DMS 273 (cell line): ENCODE measurements around the gene TYMP.
"Not testable (repeated sequence)": the region's sequence is repeated elsewhere in the genome, so short reads cannot be mapped to it uniquely, and the experiment has no call there.

ENCODE experiments used
- DNase-seq: peaks from one replicate; lab custom pipeline; 2025; ENCODE audit not compliant: unreplicated experiment; lab: John Stamatoyannopoulos, UW

Gene TYMP

DNA sequence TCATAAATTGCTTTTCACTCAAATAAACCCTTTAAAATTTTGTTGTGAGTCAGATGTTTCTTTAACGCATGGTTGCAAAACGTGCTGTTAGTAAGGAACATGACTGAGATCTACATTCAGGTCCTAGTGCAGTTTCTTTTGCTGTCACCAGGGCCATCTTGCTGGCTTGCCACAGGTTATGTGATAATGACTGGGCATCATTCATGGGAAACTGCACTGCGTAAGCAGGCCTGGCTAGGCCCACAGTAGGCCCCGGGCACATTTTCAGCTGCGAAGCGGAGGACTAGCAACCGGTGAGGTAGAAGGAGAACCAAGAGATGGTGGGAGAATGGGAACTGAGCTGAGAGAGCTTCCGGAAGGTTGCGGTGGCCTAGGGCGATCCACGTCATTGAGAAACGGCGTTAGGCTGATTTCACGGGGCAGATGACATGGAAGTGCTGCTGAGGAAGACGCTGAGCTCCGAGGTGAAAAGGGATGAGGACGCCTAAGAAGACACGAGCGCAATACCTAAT lies 12.7 kb upstream of the TYMP start:
- DNase-seq, result no peak

DNA sequence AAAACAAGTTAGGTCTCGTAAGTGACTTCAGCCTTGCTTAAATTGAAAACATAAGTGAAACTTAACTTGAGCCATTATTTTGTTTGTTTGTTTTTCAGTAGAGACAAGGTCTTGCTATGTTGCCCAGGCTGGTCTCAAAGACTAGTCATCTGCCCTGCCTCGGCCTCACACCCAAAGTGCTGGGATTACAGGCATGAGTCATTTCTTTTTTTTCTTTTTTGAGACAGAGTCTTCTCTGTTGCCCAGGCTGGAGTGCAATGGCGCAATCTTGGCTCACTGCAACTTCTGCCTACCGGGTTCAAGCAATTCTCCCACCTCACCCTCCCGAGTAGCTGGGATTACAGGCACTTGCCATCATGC lies 11.8 kb upstream of the TYMP start:
- not testable (repeated sequence) for DNase-seq

DNA sequence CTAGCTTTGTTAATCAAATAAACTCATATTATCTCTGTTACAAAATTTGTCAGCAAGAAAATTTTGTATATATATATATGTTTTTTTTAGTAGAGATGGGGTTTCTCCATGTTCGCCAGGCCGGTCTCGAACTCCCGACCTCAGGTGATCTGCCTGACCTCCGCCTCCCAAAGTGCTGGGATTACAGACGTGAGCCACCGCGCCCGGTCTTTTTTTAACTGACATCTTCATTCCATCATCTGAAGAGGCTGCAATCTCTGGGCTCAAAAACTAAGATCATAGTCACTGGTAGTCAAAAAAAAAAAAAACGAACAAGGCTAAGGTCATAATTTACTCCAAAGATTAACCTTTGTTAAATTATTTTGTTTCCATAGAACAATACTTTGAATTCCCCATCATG lies 10.6 kb upstream of the TYMP start:
- DNase-seq, result no peak

DNA sequence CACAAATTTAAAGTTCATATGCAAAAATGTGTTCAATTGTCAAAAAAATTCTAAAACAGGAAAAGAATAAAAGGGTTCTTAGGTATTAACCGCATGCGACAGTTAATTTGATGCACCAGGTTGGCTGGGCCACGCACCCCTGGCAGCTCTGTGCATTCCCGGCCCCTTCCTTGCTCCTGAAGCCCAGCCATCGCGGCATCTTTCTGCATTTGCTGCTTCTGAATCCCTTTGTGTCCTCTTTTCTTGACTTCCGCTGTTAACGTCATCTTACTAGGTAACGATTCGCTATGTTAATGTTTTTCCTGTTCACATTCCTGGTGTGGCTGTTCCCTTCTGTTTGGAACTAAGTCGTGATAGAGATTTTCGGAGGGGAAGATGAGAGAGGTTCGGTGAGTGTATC lies 8.0 kb upstream of the TYMP start:
- DNase-seq, result no peak

DNA sequence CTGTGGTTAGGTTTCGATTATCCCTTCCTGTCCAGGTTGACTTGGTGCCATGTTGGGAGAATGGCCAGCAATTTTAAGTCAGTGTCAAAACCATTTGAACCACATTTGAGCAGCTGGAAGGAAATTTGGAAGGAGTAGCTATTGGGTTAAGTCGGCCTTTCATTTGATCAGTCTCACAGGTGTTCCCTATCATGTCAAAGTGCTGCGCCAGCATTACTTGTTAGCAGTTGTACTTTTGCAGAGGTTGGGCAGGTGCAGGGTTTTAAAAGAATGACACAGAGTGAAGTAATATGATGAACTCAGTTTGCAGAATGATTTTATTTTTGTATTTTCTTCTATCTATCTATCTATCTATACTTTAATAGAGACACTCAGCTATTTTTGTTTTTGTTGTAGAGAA lies 6.4 kb upstream of the TYMP start:
- no peak for DNase-seq

DNA sequence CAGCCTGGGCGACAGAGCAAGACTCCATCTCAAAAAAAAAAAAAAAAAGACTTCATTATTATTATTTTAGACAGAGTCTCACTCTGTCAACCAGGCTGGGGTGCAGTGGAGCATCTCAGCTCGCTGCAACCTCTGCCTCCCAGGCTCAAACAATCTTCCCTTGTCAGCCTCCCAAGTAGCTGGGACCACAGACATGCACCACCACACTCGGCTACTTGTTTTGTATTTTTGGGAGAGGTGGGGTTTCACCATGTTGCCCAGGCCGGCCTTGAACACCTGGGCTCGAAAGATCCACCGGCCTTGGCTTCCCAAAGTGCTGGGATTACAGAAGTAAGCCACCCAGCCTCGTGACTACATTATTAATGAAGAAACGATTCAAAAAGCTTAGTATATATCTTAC lies 5.3 kb upstream of the TYMP start:
- DNase-seq, result no peak

DNA sequence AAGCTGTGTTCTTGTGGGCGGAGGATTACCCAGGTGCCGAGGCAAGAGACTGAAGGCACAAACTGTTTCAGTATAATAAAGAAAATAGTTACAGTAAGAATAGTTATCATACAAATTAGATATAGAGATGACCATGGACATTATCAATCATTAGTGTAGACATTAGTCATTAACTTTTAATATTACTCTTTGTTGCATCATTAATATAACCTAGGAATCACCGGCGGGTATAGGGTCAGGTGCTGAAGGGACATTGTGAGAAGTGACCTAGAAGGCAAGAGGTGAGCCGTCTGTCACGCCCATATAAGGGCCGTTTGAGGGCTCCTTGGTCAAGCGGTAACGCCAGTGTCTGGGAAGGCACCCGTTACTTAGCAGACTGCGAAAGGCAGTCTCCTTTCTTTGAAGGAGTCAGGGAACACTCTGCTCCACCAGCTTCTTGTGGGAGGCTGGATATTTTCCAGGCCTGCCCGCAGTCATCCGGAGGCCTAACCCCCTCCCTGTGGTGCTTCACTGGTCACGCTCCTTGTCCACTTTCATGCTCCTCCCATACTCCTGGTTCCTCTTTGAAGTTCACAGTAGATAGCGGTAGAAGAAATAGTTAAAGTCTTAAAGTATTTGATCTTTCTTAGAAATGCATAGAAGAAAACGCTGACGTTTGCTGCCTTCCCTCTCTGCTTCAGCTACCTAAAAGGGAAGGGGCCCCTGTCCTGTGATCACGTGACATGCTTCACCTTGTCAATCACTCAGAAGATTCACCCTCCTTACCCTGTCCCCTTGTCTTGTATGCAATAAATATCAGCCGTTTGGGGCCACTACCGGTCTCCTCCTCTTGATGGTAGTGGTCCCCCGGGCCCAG lies 4.3 kb upstream of the TYMP start:
- DNase-seq, result not testable (repeated sequence)

DNA sequence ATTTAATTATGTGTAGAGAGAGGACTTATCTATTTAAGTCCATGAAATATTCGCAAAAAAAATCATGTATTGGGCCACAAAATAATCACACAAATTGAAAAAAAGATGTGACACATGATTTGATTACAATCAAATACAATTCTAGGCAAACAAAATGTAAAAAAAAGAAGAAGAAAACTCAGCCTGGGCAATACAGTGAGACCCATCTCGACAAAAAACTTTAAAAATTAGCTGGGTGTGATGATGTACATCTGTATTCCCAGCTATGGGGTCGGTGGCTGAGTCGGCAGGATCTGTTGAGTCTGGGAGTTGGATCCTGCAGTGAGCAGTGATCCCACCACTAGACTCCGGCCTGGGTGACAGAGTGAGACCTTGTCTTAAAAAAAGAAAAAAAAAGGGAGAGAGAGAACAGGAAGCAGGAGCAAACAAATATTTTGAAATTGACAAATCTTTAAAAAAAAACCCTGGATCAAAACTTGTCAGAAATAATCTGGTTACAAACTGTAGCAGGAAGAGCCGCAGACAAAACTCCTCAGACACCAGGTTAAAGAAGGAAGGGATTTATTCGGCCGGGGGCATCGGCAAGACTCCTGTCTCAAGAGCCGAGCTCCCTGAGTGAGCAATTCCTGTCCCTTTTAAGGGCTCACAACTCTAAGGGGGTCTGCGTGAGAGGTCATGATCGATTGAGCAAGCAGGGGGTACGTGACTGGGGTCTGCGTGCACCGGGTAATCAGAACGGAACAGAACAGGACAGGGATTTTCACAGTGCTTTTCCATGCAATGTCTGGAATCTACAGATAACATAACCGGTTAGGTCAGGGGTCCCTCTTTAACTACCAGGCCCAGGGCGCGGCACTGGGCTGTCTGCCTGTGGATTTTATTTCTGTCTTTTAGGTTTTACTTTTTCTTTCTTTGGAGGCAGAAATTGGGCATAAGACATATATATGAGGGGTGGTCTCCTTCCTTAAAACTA lies 3.3 kb upstream of the TYMP start:
- no peak for DNase-seq

DNA sequence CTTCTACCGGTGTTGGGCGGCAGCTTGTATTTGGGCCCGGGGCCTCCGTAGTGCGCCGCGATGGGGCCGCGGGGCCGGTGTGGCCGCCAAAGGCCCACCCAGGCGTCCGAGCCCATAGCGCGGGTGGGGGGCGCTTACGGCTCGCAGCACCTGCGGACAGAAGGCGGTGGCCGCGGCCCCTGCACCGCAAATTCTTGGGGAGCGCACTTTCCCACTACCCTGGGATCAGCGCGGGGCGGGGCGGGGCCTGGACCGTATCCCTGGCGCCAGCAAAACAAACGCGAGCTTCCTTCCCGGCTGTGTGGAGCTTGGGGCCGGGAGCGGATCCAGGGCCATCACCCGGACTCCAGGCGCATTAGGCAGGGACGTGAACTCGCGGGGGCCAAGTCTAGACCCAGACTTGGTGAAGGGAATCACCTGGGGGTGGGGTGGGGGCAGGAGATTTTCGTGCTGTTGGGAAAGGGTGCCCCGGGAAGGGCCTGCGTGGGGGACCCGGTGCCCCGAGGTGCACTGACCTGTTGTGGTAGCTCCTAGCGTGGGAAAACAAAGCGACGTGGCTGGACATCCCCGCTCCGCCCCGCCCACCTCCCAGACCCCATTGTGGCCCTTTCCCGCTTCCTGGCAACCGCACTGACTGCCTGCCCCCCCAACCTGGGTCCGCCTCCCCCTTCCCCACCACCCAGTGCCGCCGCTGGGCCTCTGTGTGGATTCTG lies 2.3 kb upstream of the TYMP start:
- DNase-seq, result peak; percentile 45

DNA sequence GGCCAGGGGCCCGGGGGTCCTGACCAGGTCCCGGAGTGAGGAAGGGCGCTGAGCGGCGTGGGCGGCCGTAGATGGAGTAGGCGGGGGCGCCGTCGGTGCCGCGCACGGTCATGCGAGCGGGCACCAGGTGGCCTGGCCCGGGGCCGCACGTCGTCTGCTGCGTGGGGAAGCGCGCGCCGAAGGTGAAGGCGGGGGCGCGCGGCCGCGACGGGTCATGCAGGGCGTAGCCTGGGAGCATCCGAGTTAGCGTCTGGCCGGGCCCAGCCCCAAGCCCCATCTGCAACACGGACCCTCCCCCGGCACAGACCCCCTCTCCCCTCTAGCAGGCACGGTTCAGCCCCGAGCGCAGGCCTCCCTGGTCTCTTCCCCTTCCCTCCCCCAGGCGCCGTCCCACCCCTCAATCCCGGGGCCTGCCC lies 1.7 kb upstream of the TYMP start:
- DNase-seq, result peak; percentile 51

DNA sequence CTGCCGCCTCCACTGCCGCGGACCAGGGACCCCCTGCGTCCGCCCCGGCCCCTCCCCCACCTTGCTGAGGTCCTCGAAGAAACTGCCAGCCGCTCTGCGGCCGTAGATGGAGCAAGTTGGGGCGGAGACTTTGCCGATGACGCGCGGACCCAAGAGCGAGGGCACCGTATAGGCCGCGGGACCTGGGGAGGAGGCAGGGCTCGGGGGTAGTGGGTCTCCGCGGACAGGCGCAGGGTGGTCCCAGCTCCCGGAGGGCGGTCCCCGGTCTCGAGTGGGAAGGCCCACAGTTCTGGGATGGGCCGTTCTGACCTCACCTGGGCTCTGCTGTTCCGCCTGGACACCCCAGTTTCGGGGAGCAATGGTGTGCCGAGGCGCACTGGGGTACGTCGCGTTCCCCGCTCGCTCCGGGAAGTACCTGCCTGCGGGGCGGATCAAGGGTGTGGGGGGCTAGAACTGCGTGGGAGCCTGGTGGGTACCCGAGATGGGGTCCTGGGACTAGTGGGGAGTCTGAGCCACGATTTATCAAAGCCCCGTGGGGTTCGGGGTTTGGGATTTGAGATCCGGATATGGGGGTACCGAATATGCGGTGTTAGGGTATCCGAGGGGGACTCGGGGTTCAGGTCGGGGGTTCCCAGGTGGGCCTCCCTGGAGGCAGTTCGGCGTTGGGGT lies 1.2 kb upstream of the TYMP start:
- DNase-seq, result peak; percentile 76

DNA sequence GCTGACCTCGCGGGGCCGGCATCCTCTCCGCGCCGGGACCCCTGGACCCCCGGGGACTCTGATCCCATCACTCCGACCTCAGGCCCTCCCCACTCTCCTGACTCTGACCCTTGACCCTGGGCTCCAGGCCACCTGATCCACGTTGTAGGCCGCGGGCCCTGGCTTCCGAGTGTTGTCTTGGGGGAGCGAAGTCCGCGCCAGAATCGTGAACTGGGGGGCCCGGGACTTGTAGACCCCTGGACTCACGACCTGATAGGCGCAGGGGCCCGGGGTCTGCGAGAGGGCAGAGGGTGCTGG lies 716 bp upstream of the TYMP start:
- DNase-seq, result no peak

DNA sequence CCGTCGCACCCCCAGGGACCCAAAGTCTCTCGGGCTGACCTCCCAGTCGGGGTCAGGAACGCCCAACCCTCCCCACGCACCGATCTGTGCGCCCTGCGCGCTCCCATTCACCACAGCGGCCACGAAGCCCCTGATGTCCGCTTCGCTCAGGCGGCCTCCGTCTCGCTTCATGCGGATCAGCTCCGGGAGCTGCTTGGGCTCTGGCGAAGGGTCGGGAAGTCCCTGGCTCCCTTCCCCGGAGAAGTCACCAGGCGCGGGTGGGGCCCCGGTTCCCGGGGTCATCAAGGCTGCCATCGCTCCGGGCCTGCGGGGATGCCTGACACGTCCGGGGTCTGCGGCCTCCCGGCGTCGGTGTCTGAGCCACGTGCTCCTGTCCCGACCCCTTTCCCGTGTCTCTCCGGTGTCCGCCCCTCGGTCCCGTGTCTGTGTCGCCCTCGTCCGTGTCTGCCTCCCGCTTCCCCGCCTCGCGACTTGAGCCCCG lies 356 bp downstream of the TYMP start:
- peak; percentile 43 for DNase-seq

DNA sequence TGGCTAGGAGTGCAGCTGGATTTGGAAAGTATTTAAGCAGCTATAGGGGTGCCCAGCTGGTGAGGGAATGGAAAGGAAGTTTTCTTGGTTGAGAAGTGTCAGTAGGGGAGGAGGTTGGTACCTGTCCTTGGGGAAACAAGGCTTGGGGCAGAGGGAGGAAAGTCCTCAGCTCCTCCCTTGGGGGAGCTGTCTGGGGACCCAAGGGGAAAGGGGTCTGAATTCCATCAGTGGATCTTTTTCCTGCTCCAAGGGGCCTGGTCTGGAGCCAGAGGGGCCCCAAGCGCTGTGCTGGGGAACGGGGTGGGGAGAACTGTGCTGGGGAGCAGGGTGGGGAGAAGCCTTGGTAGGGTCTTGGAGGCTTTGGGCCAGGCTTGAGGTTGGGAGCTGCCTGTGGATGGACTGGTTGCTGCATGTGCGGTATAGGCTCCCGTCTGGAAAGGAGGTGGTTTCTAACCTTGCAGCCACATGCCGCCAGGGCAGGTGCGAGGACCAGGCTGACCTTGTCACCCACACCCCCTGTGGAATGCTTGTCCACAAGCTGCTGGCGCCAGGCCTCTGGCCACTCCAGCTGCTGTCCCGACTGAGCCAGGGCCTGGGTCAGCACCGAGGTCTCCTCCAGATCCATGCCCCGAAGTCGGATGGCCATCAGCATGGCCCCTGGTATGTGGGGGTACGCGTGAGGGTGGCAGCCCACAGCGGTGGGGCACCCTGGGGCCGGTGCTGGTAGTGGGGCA lies 963 bp downstream of the TYMP start:
- DNase-seq, result no peak

DNA sequence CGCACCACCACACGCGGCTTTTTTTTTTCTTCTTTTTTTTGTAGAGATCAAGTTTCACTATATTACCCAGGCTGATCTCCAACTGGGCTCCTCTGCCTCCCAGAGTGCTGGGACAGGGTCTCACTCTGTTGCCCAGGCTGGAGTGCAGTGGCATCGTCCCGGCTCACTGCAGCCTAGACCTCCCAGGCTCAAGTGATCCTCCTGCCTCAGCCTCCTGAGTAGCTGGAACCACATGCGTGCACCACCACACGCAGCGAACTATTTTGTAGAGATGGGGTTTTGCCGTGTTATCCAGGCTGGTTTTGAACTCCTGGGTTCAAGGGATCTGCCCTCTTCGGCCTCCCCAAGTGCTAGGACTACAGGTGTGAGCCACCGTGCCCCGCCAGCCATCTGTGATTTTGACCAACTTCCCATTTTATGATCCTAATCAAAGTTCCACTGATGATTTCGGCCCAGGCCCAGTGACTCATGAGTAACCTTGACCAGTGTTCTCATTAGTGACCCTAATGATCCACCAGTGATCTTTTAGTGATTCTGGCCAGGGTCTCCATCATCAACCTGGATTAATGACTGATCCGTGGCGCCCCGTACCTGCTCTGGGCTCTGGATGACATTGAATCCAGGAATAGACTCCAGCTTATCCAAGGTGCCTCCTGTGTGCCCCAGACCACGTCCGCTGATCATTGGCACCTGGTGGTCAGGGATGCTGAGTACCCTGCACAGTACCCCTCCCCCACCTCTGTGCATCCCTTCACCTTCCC lies 1.7 kb downstream of the TYMP start:
- DNase-seq, result no peak

DNA sequence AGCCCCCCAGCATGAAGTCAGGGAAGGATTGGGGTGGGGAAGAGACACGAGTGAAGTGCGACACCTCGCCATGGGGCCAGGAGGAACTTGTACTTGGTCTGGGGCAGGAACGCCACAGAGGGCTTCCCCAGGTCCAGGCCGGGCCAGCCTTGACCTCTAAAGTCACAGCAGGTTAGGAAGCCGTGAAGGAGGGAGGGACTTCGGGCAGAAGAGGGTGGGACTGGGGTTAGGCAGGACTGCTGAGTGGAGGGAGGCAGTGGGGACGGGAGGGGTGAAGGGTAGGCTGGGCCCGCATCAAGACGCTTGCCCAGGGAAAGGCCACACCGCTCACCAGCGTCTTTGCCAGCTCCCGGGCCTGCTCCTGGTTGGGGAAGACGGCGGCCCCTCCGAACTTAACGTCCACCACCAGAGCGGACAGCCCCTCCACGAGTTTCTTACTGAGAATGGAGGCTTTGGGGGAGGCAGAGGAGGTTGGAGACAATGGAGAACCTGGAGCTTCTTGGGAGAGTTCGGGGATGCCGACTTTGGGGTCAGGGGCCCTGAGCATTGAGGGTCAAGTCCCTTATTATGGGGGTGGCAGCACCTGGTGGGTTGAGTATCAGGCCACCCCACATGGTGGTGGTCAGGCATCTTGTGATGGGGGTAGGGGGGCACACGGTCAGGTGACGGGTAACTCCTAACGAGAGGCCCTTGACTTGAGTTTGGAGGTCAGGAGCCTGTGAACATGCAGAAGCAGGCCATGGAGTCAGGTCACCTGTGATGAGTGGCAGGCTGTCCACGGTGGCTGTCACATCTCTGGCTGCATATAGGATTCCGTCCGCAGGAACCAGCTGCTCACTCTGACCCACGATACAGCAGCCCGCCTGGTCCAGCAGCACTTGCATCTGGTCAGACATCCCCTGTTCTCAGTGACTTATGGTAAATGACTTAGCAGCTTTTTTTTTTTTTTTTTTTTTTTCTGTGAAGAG lies 2.7 kb downstream of the TYMP start:
- DNase-seq, result peak; percentile 27

DNA sequence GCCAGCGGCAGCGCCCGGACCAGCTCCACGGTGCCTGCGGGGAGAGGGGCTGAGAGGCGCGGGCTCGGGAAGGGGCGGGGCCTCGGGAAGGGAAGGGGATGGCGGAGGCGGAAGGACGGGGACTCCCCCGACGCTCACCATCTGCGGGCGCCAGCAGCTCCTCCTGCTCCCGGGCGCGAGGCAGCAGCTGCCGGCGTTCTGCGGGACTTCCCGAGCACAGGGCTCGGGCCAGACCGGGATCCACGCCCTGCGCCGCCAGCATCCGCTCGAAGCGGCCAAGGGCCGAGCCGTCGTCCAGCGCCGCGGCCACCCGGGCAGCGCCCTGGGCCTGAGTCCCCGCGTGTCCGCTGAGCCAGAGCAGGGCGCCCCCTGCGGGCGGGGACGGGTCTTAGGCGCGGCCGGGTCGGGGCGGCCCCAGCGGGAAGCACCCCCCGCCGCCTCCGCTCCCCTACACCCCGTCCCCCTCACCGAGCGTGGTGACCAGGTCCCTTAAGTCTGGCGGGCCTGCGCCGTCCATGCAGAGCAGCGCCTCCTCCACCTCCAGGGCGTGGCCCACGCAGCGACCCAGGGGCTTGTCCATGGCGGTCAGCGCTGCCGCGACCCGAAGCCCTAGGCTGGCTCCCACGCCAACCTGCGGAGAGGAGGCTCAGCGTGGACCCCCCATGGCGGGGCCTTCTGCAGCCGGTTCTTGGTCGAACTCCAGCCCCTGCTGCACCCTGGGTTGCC lies 3.5 kb downstream of the TYMP start:
- DNase-seq, result peak; percentile 91

DNA sequence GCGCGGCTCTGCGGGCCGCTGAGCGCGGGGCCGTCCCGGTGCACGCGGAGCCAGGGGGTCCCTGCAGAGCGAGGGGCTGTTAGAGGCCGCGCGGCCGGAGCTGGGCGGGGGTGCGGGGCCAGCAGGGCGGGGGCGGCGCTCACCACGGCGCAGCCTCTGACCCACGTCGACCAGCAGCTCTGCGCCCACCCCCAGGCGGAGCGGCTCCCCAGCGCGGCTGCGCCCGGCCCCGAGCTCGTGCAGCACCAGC lies 4.0 kb downstream of the TYMP start:
- DNase-seq, result no peak
